H9 (cell line): ENCODE data around the gene PMEL. TPM values are rescaled to one million over a fixed set of nuclear protein-coding genes. Genes with fewer than 3 reads are reported as not detected.
A peak's percentile ranks its signal among the peaks of the same experiment; 100 is the strongest.

ENCODE experiments used
- DNase-seq: peaks from one replicate; pipeline ENCODE4 v3.0.0-alpha.2; 2017
- H2AFZ ChIP-seq: one replicate; pipeline ENCODE4 v1.6.1; 2013; ENCODE audit warnings: mild to moderate bottlenecking, low read length, control low read depth, moderate library complexity
- H2AK5ac ChIP-seq: 2 replicates; pipeline ENCODE4 v1.6.1; 2013; ENCODE audit warnings: low read length, control low read depth, mixed read lengths; ENCODE audit not compliant: insufficient read length
- H2BK120ac ChIP-seq: one replicate; pipeline ENCODE4 v1.6.1; 2013; ENCODE audit warnings: low read depth, mild to moderate bottlenecking, low read length, control low read depth, inconsistent platforms; ENCODE audit not compliant: poor library complexity, severe bottlenecking
- H2BK12ac ChIP-seq: 2 replicates; pipeline ENCODE4 v1.6.1; 2013; ENCODE audit warnings: low read length, control low read depth, mixed read lengths, low read depth; ENCODE audit not compliant: insufficient read length
- H2BK15ac ChIP-seq: 2 replicates; pipeline ENCODE4 v1.6.1; 2013; ENCODE audit warnings: low read depth, low read length, control low read depth
- H2BK20ac ChIP-seq: one replicate; pipeline ENCODE4 v1.6.1; 2013; ENCODE audit warnings: low read depth, mild to moderate bottlenecking, low read length, control low read depth, inconsistent platforms; ENCODE audit not compliant: poor library complexity, severe bottlenecking
- H2BK5ac ChIP-seq: 2 replicates; pipeline ENCODE4 v1.6.1; 2013; ENCODE audit warnings: low read length, control low read depth, mixed read lengths; ENCODE audit not compliant: insufficient read length
- H3K14ac ChIP-seq: 2 replicates; pipeline ENCODE4 v1.6.1; 2013; ENCODE audit warnings: low read length, control low read depth; ENCODE audit not compliant: insufficient read depth
- H3K18ac ChIP-seq: 2 replicates; pipeline ENCODE4 v1.6.1; 2013; ENCODE audit warnings: low read depth, mild to moderate bottlenecking, mixed read lengths, low read length, control low read depth; ENCODE audit not compliant: insufficient read length
- H3K23ac ChIP-seq: 2 replicates; pipeline ENCODE4 v1.6.1; 2013; ENCODE audit warnings: low read length, control low read depth, mixed read lengths, low read depth; ENCODE audit not compliant: insufficient read length
- H3K23me2 ChIP-seq: 2 replicates; pipeline ENCODE4 v1.6.1; 2013; ENCODE audit warnings: low read depth, mild to moderate bottlenecking, mixed read lengths, low read length, control low read depth; ENCODE audit not compliant: insufficient read length, poor library complexity, severe bottlenecking
- H3K27ac ChIP-seq: 2 replicates; pipeline ENCODE4 v1.5.1; 2013; ENCODE audit warnings: low read length, control low read depth, mixed read lengths, low read depth; ENCODE audit not compliant: insufficient read length
- H3K27me3 ChIP-seq: 2 replicates; pipeline ENCODE4 v1.6.1; 2013; ENCODE audit warnings: low read length, control low read depth, inconsistent platforms; ENCODE audit not compliant: insufficient read depth
- H3K4ac ChIP-seq: 2 replicates; pipeline ENCODE4 v1.6.1; 2013; ENCODE audit warnings: low read depth, mild to moderate bottlenecking, control low read depth, inconsistent platforms, low read length, moderate library complexity
- H3K4me1 ChIP-seq: 2 replicates; pipeline ENCODE4 v1.6.1; 2013; ENCODE audit warnings: low read length, control low read depth, inconsistent platforms; ENCODE audit not compliant: insufficient read depth
- H3K4me2 ChIP-seq: 2 replicates; pipeline ENCODE4 v1.6.1; 2013; ENCODE audit warnings: low read length, control low read depth, mixed read lengths; ENCODE audit not compliant: insufficient read length, insufficient read depth
- H3K56ac ChIP-seq: 2 replicates; pipeline ENCODE4 v1.6.1; 2013; ENCODE audit warnings: low read depth, mild to moderate bottlenecking, mixed read lengths, low read length, control low read depth; ENCODE audit not compliant: insufficient read length
- H3K79me1 ChIP-seq: 2 replicates; pipeline ENCODE4 v1.6.1; 2013; ENCODE audit warnings: low read depth, mild to moderate bottlenecking, moderate library complexity, low read length, control low read depth, inconsistent platforms; ENCODE audit not compliant: insufficient read depth, poor library complexity, severe bottlenecking
- H3K79me2 ChIP-seq: 2 replicates; pipeline ENCODE4 v1.6.1; 2013; ENCODE audit warnings: low read length, control low read depth, inconsistent platforms; ENCODE audit not compliant: insufficient read depth
- H3K9ac ChIP-seq: 2 replicates; pipeline ENCODE4 v1.6.1; 2013; ENCODE audit warnings: low read length, control low read depth, mixed read lengths; ENCODE audit not compliant: insufficient read length; ENCODE audit errors: extremely low read depth
- H3K9me3 ChIP-seq: one replicate; pipeline ENCODE4 v1.6.1; 2013; ENCODE audit warnings: low read depth, low read length, inconsistent platforms; ENCODE audit not compliant: control insufficient read depth
- H3T11ph ChIP-seq: one replicate; pipeline ENCODE4 v1.6.1; 2013; ENCODE audit warnings: mild to moderate bottlenecking, low read length, control low read depth, inconsistent platforms
- H4K20me1 ChIP-seq: one replicate; pipeline ENCODE4 v1.6.1; 2013; ENCODE audit not compliant: control insufficient read depth, insufficient read length, insufficient read depth
- H4K5ac ChIP-seq: 2 replicates; pipeline ENCODE4 v1.6.1; 2013; ENCODE audit warnings: low read depth, mild to moderate bottlenecking, mixed read lengths, low read length, control low read depth; ENCODE audit not compliant: insufficient read length
- H4K8ac ChIP-seq: replicated peaks from 2 replicates; pipeline ENCODE4 v1.6.1; 2013; ENCODE audit warnings: low read length, control low read depth, mixed read lengths, low read depth; ENCODE audit not compliant: insufficient read length
- H4K91ac ChIP-seq: 2 replicates; pipeline ENCODE4 v1.6.1; 2013; ENCODE audit warnings: low read depth, mild to moderate bottlenecking, moderate library complexity, mixed read lengths, low read length, control low read depth; ENCODE audit not compliant: insufficient read length
- H3K27ac Mint-ChIP-seq, 3 experiments: 2 replicates in 2 of 3; 3 replicates in 1 of 3; pipeline ENCODE4 v1.8.0; 2020 to 2021; ENCODE audit warnings: mixed read lengths in 3 of 3, mild to moderate bottlenecking in 1 of 3, moderate library complexity in 1 of 3
- H3K27me3 Mint-ChIP-seq: 2 replicates; pipeline ENCODE4 v1.8.0; 2021; ENCODE audit warnings: low read depth, mild to moderate bottlenecking, moderate library complexity, mixed read lengths
- H3K36me3 Mint-ChIP-seq, 3 experiments: 2 replicates in 2 of 3; 3 replicates in 1 of 3; pipeline ENCODE4 v1.8.0; 2020 to 2021; ENCODE audit warnings: low read depth in 3 of 3, mixed read lengths in 3 of 3; ENCODE audit not compliant: insufficient read depth in 1 of 3
- H3K4me1 Mint-ChIP-seq, 2 experiments: 2 replicates each; pipeline ENCODE4 v1.8.0; 2020; ENCODE audit warnings: mixed read lengths in 2 of 2
- H3K4me3 Mint-ChIP-seq, 2 experiments: 2 replicates in 1 of 2; 3 replicates in 1 of 2; pipeline ENCODE4 v1.8.0; 2020 to 2021; ENCODE audit warnings: mild to moderate bottlenecking in 2 of 2, mixed read lengths in 2 of 2, moderate library complexity in 1 of 2
- H3K9me3 Mint-ChIP-seq, 2 experiments: 2 replicates in 1 of 2; 3 replicates in 1 of 2; pipeline ENCODE4 v1.8.0; 2020; ENCODE audit warnings: mild to moderate bottlenecking in 2 of 2, mixed read lengths in 2 of 2, moderate library complexity in 1 of 2
- WGBS: extraction: QIAGEN DNeasy Blood & Tissue Kit; methylation state at CpG from one replicate; pipeline ENCODE4 v1.1.7; 2013; ENCODE audit warnings: missing lambda C conversion rate, low lambda C conversion rate, mixed read lengths; ENCODE audit not compliant: insufficient read length; ENCODE audit errors: extremely low coverage; 5-methylcytosine and 5-hydroxymethylcytosine counted together
- total RNA-seq: library from RNA; stranded (reverse); gene quantifications from 2 replicates; pipeline ENCODE4 v1.2.1, GENCODE V29; 2021
- TF ChIP-seq, protein P1 (sequence below): fragments of 200-600 bp; sonication (generic); conservative IDR thresholded peaks from 3 replicates; pipeline ENCODE4 v1.8.0; 2021; ENCODE audit warnings: antibody characterized with exemption, mild to moderate bottlenecking

The PMEL gene
- total RNA-seq, 1 experiment from 2014 or later: 72.6 TPM

DNA sequence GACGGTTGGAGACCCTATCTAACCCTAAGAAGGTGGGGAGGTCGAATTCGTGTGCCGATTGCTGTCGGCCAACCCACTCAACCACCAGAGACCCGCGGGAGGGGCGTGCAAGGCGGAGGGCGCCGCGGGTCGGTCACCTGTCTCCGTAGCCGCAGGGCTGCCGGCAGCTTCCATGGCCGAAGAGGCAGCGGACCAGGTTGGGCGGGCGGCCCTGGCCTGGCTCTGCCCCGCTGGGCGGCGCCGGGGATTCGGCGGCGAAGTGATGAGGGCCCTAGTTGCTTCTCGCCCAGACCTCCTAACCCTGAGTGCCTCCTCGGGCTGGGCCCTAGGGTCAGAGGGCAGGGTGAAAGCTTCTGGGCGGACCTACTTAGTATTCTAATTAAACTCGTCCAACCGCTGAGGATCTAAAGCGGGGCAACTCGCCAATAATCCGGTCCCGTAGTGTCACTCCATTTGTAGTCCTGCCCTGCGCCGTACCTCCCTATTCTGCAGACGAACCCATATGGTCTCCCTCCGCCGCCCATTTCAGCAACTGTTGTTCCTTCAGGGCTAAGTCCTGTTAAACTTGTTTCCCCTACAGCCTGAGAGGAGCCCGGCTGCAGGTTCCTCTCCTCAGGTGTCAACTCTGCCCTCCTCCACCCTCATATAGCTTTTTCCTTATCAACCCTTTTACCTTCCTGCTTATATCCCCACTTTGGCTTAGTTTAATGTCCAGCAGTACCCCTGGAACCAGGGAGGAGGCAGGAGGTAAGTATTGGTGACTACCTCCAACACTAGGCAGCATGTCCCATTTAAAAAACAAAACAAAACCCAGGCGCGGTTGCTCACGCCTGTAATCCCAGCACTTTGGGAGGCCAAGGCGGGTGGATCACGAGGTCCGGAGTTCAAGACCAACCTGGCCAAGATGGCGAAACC is 38.0 kb downstream of the PMEL start, which contains the start of gene PYM1:
TSS of gene PYM1 (minus strand) at position 307 of the 915 bp plus-strand sequence. CDS start at position 174, 133 bp downstream.
- Histone ChIP-seq H3K18ac (peak within 1 kb of the TSS; percentile 81), H2BK5ac (peak within 1 kb of the TSS; percentile 78), H3K79me1 (peaks cover 5% of the 10 kb centered on the region), H2BK12ac (peak within 1 kb of the TSS; percentile 47), H2AFZ (no peak within 1 kb of the TSS), H3K4ac (no peak within 1 kb of the TSS; the same call in 1 of the 2 replicates), H3K79me2 (peaks cover 22% of the 10 kb centered on the region; the same call in 1 of the 2 replicates), H4K8ac (no peak within 1 kb of the TSS), H2BK20ac (no peak within 1 kb of the TSS), H3K14ac (peak within 1 kb of the TSS; percentile 95), H3K9me3 (no peaks in the 10 kb centered on the region), H4K91ac (no peak within 1 kb of the TSS), H3K23ac (no peak within 1 kb of the TSS), H3K56ac (no peak within 1 kb of the TSS), H2BK120ac (no peak within 1 kb of the TSS), H2AK5ac (no peak within 1 kb of the TSS), H4K5ac (no peak within 1 kb of the TSS), H4K20me1 (no peaks in the 10 kb centered on the region), H3K27me3 (peaks cover 4% of the 10 kb centered on the region; the same call in 1 of the 2 replicates), H3T11ph (no peak within 1 kb of the TSS), H2BK15ac (no peak within 1 kb of the TSS), H3K23me2 (peaks cover 21% of the 10 kb centered on the region), H3K4me2 (peak within 1 kb of the TSS; percentile 90), H3K4me1 (peaks cover 6% of the 10 kb centered on the region; the same call in 1 of the 2 replicates), H3K27ac (peak within 1 kb of the TSS; percentile 80), H3K9ac (peak within 1 kb of the TSS; percentile 98)
- Mint-ChIP-seq H3K27ac (peak within 1 kb of the TSS; percentile 99), H3K27me3 (peaks cover 16% of the 10 kb centered on the region), H3K9me3 (no peaks in the 10 kb centered on the region; a peak in 1 of 5 replicates), H3K4me1 (peaks cover 44 to 47% of the 10 kb centered on the region in 2 experiments), H3K4me3 (peak within 1 kb of the TSS; percentile 96 to 99), H3K36me3 (peaks cover 5 to 23% (median 19%) of the 10 kb centered on the region in 3 experiments; a peak in 5 of 7 replicates)
- TF ChIP-seq, protein P1, sequence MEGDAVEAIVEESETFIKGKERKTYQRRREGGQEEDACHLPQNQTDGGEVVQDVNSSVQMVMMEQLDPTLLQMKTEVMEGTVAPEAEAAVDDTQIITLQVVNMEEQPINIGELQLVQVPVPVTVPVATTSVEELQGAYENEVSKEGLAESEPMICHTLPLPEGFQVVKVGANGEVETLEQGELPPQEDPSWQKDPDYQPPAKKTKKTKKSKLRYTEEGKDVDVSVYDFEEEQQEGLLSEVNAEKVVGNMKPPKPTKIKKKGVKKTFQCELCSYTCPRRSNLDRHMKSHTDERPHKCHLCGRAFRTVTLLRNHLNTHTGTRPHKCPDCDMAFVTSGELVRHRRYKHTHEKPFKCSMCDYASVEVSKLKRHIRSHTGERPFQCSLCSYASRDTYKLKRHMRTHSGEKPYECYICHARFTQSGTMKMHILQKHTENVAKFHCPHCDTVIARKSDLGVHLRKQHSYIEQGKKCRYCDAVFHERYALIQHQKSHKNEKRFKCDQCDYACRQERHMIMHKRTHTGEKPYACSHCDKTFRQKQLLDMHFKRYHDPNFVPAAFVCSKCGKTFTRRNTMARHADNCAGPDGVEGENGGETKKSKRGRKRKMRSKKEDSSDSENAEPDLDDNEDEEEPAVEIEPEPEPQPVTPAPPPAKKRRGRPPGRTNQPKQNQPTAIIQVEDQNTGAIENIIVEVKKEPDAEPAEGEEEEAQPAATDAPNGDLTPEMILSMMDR: no peak
- peak; percentile 96 for DNase-seq
- no CpG with 5 or more reads among the region's 49 CpGs for WGBS
